T-helper 9 cell (primary cell): ENCODE measurements around the gene PACS2.
"Not testable (repeated sequence)": the region's sequence is repeated elsewhere in the genome, so short reads cannot be mapped to it uniquely, and the experiment has no call there.

Experiments
- DNase-seq: peaks from one replicate; pipeline ENCODE4 v3.0.0-alpha.2; 2020

The PACS2 gene

DNA sequence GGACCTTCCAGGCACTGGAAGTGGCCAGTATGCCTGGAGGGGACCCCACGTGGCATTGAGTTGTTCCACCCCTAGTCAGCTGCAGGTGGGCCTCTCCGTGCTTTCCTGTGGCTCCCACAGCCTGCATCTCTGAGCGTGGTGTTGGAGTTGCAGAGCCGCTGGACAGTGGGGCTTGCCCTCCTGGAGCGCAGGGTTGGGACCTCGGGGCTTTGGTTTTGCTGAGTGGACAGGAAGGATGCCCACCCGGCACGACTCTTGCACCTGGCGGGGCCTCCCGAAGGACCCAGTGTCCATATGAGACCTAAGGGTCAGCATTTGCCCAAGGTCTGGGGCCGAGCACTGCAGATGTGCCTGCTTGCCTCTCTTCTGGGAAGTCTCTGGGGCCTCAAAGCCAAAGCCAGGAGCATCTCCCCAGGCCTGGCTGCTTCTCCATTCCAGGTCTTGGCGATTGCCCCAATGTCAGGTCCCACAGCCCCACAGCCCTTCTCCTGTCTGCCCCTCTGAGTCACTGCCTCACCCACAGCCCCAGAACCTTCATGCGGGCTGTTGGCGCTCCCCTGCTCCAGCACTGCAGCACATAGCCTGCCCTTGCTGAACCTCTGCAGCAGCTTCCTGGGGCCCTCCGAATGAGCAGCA lies 1.5 kb downstream of the PACS2 start:
- DNase-seq = no peak

- DNase-seq = no peak
Measured at GRCh38 chr14:105316577-105316941, 2.0 kb downstream of the PACS2 start.

- DNase-seq = no peak
Measured at GRCh38 chr14:105316968-105317510, 2.5 kb downstream of the PACS2 start.

- DNase-seq = no peak
Measured at GRCh38 chr14:105317546-105317945, 3.0 kb downstream of the PACS2 start.

- no peak for DNase-seq
Measured at GRCh38 chr14:105322791-105323556, 8.4 kb downstream of the PACS2 start.

DNA sequence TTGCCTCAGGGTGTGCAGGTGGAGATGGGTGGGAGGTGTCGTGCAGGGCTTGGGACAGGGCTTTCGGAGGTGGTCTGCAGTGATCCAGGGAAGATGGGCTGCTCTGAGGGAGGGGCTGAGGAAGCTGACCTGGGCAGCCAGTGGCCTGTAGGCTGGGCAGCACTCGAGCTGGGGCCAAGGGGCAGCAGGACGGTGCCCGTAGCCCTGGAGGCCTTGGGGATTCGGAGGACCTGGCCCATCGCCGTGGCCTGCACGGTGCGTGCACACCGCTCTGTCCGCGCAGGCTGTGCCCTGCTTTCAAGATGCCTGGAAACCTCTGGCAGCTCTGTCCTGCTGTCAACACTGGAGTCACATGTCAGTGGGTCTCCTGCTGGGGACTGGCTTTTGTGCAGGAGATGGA lies 9.1 kb downstream of the PACS2 start:
- no peak for DNase-seq

GRCh38 chr14:105324080-105324778 lies 9.7 kb downstream of the PACS2 start:
- DNase-seq = no peak

GRCh38 chr14:105324871-105325270 lies 10.3 kb downstream of the PACS2 start:
- no peak for DNase-seq

- DNase-seq = no peak
Measured at GRCh38 chr14:105325303-105325702, 10.8 kb downstream of the PACS2 start.

- no peak for DNase-seq
Measured at GRCh38 chr14:105325716-105326567, 11.4 kb downstream of the PACS2 start.

DNA sequence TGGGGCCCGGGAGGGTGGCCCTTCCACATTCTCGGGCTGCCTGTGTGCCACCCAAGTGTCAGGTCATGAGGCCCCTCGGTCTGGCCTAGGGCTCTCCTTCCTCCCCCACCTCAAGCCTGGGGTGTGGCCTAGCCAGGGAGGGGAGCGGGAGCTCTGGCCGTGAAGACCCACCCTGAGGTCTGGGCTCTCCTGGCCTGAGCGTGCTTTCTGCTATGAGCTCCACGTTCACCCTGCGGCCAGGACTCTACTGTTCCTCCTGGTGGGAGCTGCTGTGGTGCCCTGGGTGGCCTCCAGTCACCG lies 12.0 kb downstream of the PACS2 start:
- no peak for DNase-seq

- no peak for DNase-seq
Measured at GRCh38 chr14:105326891-105327694, 12.5 kb downstream of the PACS2 start.

GRCh38 chr14:105327695-105328045 lies 13.1 kb downstream of the PACS2 start:
- DNase-seq = not testable (repeated sequence)

DNA sequence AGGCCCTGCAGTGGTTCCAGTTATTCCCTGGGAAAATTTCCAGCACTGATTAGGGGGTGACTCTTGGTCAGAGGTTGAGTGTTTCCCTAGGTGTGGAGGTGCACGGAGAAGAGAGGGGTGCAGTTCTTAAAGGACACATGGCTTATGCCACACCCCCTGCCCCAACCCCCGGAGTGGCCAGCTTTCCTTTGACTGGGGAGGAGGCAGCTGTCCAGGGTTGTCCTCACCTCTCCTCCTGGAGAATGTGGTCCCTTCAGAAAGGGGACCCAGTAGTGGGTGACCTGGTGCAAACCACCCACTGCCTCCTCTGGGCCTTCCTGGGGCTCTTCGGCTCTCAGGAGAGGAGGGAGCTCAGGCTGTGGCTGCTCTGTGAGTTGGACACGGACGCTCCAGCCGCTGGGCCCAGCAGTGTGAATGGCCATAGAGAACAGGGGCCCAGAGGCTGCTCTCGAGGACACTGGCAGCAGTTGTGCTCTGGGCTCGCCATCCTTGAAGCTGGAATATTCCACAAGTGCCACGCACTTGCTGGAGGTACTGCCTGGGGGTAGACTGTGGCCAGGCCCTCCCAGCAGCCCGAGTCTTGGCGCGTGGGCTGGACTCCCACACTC lies 13.6 kb downstream of the PACS2 start:
- DNase-seq = no peak

DNA sequence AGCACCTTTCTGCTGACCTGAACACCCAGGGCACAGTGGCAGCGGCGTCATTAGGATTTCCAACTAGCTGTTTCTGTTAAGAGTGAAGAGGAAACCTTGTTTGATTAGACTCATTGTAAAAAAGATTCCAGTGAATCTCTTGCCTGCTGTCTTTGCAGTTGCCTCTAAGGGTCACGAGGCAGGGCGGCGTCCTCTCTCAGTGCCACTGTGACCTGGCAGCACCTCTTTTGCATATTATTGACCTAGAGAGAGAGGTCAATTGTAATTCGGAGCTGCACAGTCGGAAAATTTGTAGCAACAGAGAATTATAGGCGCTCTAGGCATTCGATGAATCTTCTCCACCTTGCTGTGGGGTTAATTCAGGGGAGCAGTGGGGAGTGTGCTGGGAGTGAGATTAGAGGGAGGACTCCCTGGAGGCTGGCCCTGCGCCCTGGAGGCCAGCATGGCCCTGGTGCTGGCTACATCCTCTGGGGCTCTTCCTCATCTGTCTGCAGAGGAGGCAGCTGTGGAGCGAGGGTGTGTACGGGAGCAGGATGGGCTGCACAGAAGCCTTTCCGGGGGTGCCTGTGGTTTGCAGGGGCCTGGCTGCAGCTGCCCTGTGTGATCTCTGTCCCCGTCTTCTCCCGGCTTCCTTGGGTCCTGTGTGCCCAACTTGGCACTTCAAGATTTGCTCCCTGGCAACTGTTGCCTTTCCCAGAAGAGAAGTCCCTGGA lies 14.3 kb downstream of the PACS2 start:
- DNase-seq = no peak

GRCh38 chr14:105329411-105330150 lies 15.0 kb downstream of the PACS2 start:
- DNase-seq = no peak

DNA sequence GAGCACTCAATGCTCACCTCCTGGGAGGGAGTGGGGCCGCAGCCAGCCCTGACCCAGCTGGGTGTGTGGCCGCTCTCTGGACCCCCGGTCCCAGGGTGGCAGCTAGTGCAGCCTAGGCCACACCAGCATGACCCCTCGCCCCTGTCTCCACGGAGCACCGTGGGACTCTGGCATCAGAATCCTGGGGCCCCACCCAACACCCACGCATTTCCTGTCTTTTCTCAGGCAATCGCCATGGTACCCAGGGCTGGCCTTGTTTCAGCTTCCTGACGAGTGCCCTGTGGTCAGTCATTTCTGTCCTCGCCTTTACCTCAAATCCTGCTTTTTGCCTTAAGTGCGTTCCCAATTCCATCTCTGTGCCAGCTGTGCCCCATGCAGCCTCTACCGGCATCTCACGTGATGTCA lies 15.9 kb downstream of the PACS2 start:
- no peak for DNase-seq

- no peak for DNase-seq
Measured at GRCh38 chr14:105331575-105332349, 17.2 kb downstream of the PACS2 start.

GRCh38 chr14:105332350-105332874 lies 17.9 kb downstream of the PACS2 start:
- no peak for DNase-seq
